HFF-Myc (cell line): ENCODE data around the gene UGCG.

Experiments
- DNase-seq: peaks from one replicate; pipeline ENCODE4 v3.0.0-alpha.2; 2011; ENCODE audit warnings: low read depth; ENCODE audit errors: extremely low read depth
- H3K4me3 ChIP-seq: replicated peaks from 2 replicates; pipeline ENCODE4 v1.5.1; 2011; ENCODE audit warnings: low read depth, mild to moderate bottlenecking, control low read depth, low read length
- CTCF ChIP-seq: IDR thresholded peaks from 2 replicates; pipeline ENCODE4 v1.5.1; 2012; ENCODE audit warnings: mild to moderate bottlenecking, low read depth, low read length, control low read depth; ENCODE audit errors: missing control alignments

The UGCG gene

GRCh38 chr9:111895996-111896941 is at the start of gene UGCG:
Gene UGCG, plus strand, starts transcription at chr9:111896814. Its CDS starts 402 bp downstream, at chr9:111897216.
- TF ChIP-seq CTCF = no peak
- peak within 1 kb of the TSS; percentile 66 for H3K4me3 ChIP-seq
- peak; percentile 33 for DNase-seq

DNA sequence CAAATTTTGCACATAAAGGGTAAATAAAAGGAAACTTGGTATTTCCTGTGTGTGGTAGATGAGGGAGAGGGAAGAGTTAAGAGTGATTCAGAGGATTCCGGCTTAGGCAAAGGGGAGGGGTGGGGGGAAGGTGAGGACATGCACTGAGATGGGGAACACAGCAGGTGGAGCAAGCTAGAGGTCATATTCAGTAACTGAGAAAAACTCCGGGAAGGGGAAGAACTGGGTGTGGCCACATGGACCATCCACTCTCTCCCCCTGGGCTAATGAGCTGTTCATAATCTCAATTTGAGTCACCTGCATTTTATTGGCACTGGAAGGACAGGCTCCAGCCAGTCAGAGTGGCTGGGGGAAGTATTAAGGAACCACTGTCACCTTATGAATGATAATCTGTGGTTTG is 45.1 kb upstream of the UGCG start:
- no peak for DNase-seq
- H3K4me3 ChIP-seq = no peak overlapping the region
- TF ChIP-seq CTCF = no peak

GRCh38 chr9:111852291-111852690 is 44.3 kb upstream of the UGCG start:
- DNase-seq = no peak
- no peak overlapping the region for H3K4me3 ChIP-seq
- no peak for TF ChIP-seq CTCF

- TF ChIP-seq CTCF = no peak
- no peak overlapping the region for H3K4me3 ChIP-seq
- DNase-seq = no peak
Observed at GRCh38 chr9:111853450-111853827, 43.2 kb upstream of the UGCG start.

DNA sequence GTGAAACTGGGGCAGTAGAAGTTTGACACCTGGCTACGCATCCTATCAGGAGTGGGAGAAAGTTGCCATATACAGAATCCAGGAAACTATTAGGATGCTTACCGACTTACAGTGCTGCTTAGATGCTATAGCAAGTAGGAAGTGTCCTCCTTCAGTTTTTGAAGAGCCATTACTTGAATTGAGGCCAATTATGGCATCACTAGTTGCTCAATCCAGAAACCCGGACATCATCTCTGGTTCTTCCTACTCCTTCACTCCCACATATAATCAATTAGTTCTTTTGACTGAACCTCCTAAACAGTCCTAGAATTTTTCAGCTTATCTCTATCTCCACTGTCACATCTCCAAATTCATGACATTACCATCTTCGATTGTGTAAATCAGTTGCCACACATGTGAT is 41.8 kb upstream of the UGCG start:
- H3K4me3 ChIP-seq = no peak overlapping the region
- no peak for TF ChIP-seq CTCF
- no peak for DNase-seq

- H3K4me3 ChIP-seq = no peak overlapping the region
- no peak for TF ChIP-seq CTCF
- DNase-seq = no peak
Observed at GRCh38 chr9:111857555-111858211, 38.9 kb upstream of the UGCG start.
